ENCODE measurements around the gene USP12.

- no peak for TF ChIP-seq EZH2 (IDR thresholded peaks at IDR 0.05)
- TF ChIP-seq, protein P1, sequence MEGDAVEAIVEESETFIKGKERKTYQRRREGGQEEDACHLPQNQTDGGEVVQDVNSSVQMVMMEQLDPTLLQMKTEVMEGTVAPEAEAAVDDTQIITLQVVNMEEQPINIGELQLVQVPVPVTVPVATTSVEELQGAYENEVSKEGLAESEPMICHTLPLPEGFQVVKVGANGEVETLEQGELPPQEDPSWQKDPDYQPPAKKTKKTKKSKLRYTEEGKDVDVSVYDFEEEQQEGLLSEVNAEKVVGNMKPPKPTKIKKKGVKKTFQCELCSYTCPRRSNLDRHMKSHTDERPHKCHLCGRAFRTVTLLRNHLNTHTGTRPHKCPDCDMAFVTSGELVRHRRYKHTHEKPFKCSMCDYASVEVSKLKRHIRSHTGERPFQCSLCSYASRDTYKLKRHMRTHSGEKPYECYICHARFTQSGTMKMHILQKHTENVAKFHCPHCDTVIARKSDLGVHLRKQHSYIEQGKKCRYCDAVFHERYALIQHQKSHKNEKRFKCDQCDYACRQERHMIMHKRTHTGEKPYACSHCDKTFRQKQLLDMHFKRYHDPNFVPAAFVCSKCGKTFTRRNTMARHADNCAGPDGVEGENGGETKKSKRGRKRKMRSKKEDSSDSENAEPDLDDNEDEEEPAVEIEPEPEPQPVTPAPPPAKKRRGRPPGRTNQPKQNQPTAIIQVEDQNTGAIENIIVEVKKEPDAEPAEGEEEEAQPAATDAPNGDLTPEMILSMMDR (IDR thresholded peaks at IDR 0.05), result no peak
Observed at GRCh38 chr13:27023385-27024073, 148.1 kb downstream of the USP12 start.
